Measurements from ENCODE around the gene GON4L.

Gene GON4L

GRCh38 chr1:155877945-155878344 is 20.9 kb upstream of the GON4L start:
- Histone ChIP-seq H3K4me3 (ENCODE audit: low read depth, low read length) (no peak overlapping the region), H3K27ac (no peak overlapping the region)

GRCh38 chr1:155873860-155874259 is 16.8 kb upstream of the GON4L start:
- no peaks in the 10 kb centered on the region for H3K79me2 ChIP-seq
- H3K9ac ChIP-seq, result no peak overlapping the region
- H3K9me3 ChIP-seq (ENCODE audit: control insufficient read depth, low read length), result no peaks in the 10 kb centered on the region
- no peaks in the 10 kb centered on the region for H3K4me1 ChIP-seq
- no peak overlapping the region for H3K4me2 ChIP-seq (ENCODE audit: low read length)
- H3K27me3 ChIP-seq (ENCODE audit: control insufficient read depth, insufficient read depth, low read length), result no peaks in the 10 kb centered on the region
- H3K4me3 ChIP-seq (ENCODE audit: low read depth, low read length), result no peak overlapping the region
- no peak for TF ChIP-seq CTCF (IDR thresholded peaks at IDR 0.05)
- no peak overlapping the region for H3K27ac ChIP-seq
- H3K36me3 ChIP-seq (ENCODE audit: control insufficient read depth, insufficient read depth, low read length), result no peaks in the 10 kb centered on the region
- H2AFZ ChIP-seq, result no peak overlapping the region

More at GRCh38 chr1:155877945-155878344, 20.9 kb upstream of the GON4L start:
- H3K4me1 ChIP-seq, result no peaks in the 10 kb centered on the region
- H3K4me2 ChIP-seq (ENCODE audit: low read length), result no peak overlapping the region
- H3K36me3 ChIP-seq (ENCODE audit: control insufficient read depth, insufficient read depth, low read length), result no peaks in the 10 kb centered on the region
- no peak for TF ChIP-seq CTCF (IDR thresholded peaks at IDR 0.05)
- no peaks in the 10 kb centered on the region for H3K79me2 ChIP-seq
- H3K9me3 ChIP-seq (ENCODE audit: control insufficient read depth, low read length), result no peaks in the 10 kb centered on the region
- no peaks in the 10 kb centered on the region for H3K27me3 ChIP-seq (ENCODE audit: control insufficient read depth, insufficient read depth, low read length)
- H3K9ac ChIP-seq, result no peak overlapping the region
- no peak overlapping the region for H2AFZ ChIP-seq

- Histone ChIP-seq H3K27ac (no peak overlapping the region), H3K27me3 (ENCODE audit: control insufficient read depth, insufficient read depth, low read length) (no peaks in the 10 kb centered on the region), H3K79me2 (no peaks in the 10 kb centered on the region), H3K4me1 (no peaks in the 10 kb centered on the region), H3K4me2 (ENCODE audit: low read length) (no peak overlapping the region), H2AFZ (no peak overlapping the region), H3K36me3 (ENCODE audit: control insufficient read depth, insufficient read depth, low read length) (no peaks in the 10 kb centered on the region), H3K4me3 (ENCODE audit: low read depth, low read length) (no peak overlapping the region), H3K9me3 (ENCODE audit: control insufficient read depth, low read length) (no peaks in the 10 kb centered on the region), H3K9ac (no peak overlapping the region)
- no peak for TF ChIP-seq CTCF (IDR thresholded peaks at IDR 0.05)
Observed at GRCh38 chr1:155872527-155872926, 15.5 kb upstream of the GON4L start.

GRCh38 chr1:155871390-155871789 is 14.4 kb upstream of the GON4L start:
- no peak for TF ChIP-seq CTCF (IDR thresholded peaks at IDR 0.05)
- no peak overlapping the region for H2AFZ ChIP-seq
- H3K36me3 ChIP-seq (ENCODE audit: control insufficient read depth, insufficient read depth, low read length), result no peaks in the 10 kb centered on the region
- no peaks in the 10 kb centered on the region for H3K9me3 ChIP-seq (ENCODE audit: control insufficient read depth, low read length)
- no peaks in the 10 kb centered on the region for H3K4me1 ChIP-seq
- H3K27me3 ChIP-seq (ENCODE audit: control insufficient read depth, insufficient read depth, low read length), result no peaks in the 10 kb centered on the region
- no peak overlapping the region for H3K27ac ChIP-seq
- H3K9ac ChIP-seq, result no peak overlapping the region
- no peak overlapping the region for H3K4me2 ChIP-seq (ENCODE audit: low read length)
- no peaks in the 10 kb centered on the region for H3K79me2 ChIP-seq
- H3K4me3 ChIP-seq (ENCODE audit: low read depth, low read length), result no peak overlapping the region

GRCh38 chr1:155867766-155868165 is 10.8 kb upstream of the GON4L start:
- Histone ChIP-seq H3K9me3 (ENCODE audit: control insufficient read depth, low read length) (no peaks in the 10 kb centered on the region), H3K9ac (no peak overlapping the region), H3K27me3 (ENCODE audit: control insufficient read depth, insufficient read depth, low read length) (no peaks in the 10 kb centered on the region), H3K27ac (no peak overlapping the region), H2AFZ (no peak overlapping the region), H3K4me3 (ENCODE audit: low read depth, low read length) (no peak overlapping the region), H3K79me2 (no peaks in the 10 kb centered on the region), H3K4me2 (ENCODE audit: low read length) (no peak overlapping the region), H3K36me3 (ENCODE audit: control insufficient read depth, insufficient read depth, low read length) (no peaks in the 10 kb centered on the region), H3K4me1 (no peaks in the 10 kb centered on the region)
- no peak for TF ChIP-seq CTCF (IDR thresholded peaks at IDR 0.05)
